ENCODE measurements around the gene ZCCHC24.

ZCCHC24 gene

GRCh38 chr10:79347226-79347893 lies 98.1 kb downstream of the ZCCHC24 start, which contains the start of gene PPIF:
PPIF (plus strand) TSS chr10:79347469; CDS start chr10:79347549, 80 bp downstream.
- TF ChIP-seq EZH2 (IDR thresholded peaks at IDR 0.05; ENCODE audit: borderline replicate concordance, low read length) (no peak), CTCF (IDR thresholded peaks at IDR 0.05; ENCODE audit: low read length) (peak; percentile 82)
- Histone ChIP-seq H2AFZ (ENCODE audit: low read length) (no peak within 1 kb of the TSS), H3F3A (ENCODE audit: insufficient read depth, low read length) (no peaks in the 10 kb centered on the region), H3K36me3 (ENCODE audit: insufficient read depth, low read length) (peaks cover 41% of the 10 kb centered on the region), H3K9me3 (ENCODE audit: low read length) (no peaks in the 10 kb centered on the region), H3K9me2 (ENCODE audit: low read depth, low read length) (no peaks in the 10 kb centered on the region), H3K27me3 (ENCODE audit: insufficient read depth, low read length) (no peaks in the 10 kb centered on the region), H3K79me2 (ENCODE audit: insufficient read depth, low read length) (peaks cover 11% of the 10 kb centered on the region), H3K4me3 (ENCODE audit: low read depth, low read length, poor library complexity, severe bottlenecking) (peak within 1 kb of the TSS; percentile 97), H3K4me2 (ENCODE audit: low read length) (peak within 1 kb of the TSS; percentile 90), H3K9ac (ENCODE audit: low read length) (peak within 1 kb of the TSS; percentile 99), H4K20me1 (ENCODE audit: insufficient read depth, low read length) (no peaks in the 10 kb centered on the region), H3K27ac (ENCODE audit: low read depth, low read length, poor library complexity, severe bottlenecking) (peak within 1 kb of the TSS; percentile 62), H3K4me1 (ENCODE audit: insufficient read depth, low read length, severe bottlenecking) (peaks cover 24% of the 10 kb centered on the region)

GRCh38 chr10:79346388-79347225 lies 98.8 kb downstream of the ZCCHC24 start:
- Histone ChIP-seq H3K79me2 (ENCODE audit: insufficient read depth, low read length) (peaks cover 11% of the 10 kb centered on the region), H3K9me2 (ENCODE audit: low read depth, low read length) (no peaks in the 10 kb centered on the region), H3K4me3 (ENCODE audit: low read depth, low read length, poor library complexity, severe bottlenecking) (peak overlapping the region; percentile 97), H3K4me2 (ENCODE audit: low read length) (peak overlapping the region; percentile 52), H4K20me1 (ENCODE audit: insufficient read depth, low read length) (no peaks in the 10 kb centered on the region), H3K36me3 (ENCODE audit: insufficient read depth, low read length) (peaks cover 34% of the 10 kb centered on the region), H3K9ac (ENCODE audit: low read length) (peak overlapping the region; percentile 48; the same call in 1 of the 2 replicates), H3K27me3 (ENCODE audit: insufficient read depth, low read length) (no peaks in the 10 kb centered on the region), H3K27ac (ENCODE audit: low read depth, low read length, poor library complexity, severe bottlenecking) (peak overlapping the region; percentile 62), H3K9me3 (ENCODE audit: low read length) (no peaks in the 10 kb centered on the region), H2AFZ (ENCODE audit: low read length) (no peak overlapping the region), H3K4me1 (ENCODE audit: insufficient read depth, low read length, severe bottlenecking) (peaks cover 24% of the 10 kb centered on the region), H3F3A (ENCODE audit: insufficient read depth, low read length) (no peaks in the 10 kb centered on the region)
- TF ChIP-seq EZH2 (IDR thresholded peaks at IDR 0.05; ENCODE audit: borderline replicate concordance, low read length): no peak
- no peak for TF ChIP-seq CTCF (IDR thresholded peaks at IDR 0.05; ENCODE audit: low read length)

GRCh38 chr10:79346012-79346340 lies 99.4 kb downstream of the ZCCHC24 start:
- Histone ChIP-seq H3K9me2 (ENCODE audit: low read depth, low read length) (no peaks in the 10 kb centered on the region), H3K27me3 (ENCODE audit: insufficient read depth, low read length) (no peaks in the 10 kb centered on the region), H4K20me1 (ENCODE audit: insufficient read depth, low read length) (no peaks in the 10 kb centered on the region), H3K9me3 (ENCODE audit: low read length) (no peaks in the 10 kb centered on the region), H3K79me2 (ENCODE audit: insufficient read depth, low read length) (peaks cover 11% of the 10 kb centered on the region), H3K4me1 (ENCODE audit: insufficient read depth, low read length, severe bottlenecking) (peaks cover 24% of the 10 kb centered on the region), H3K27ac (ENCODE audit: low read depth, low read length, poor library complexity, severe bottlenecking) (no peak overlapping the region), H3K9ac (ENCODE audit: low read length) (no peak overlapping the region), H3F3A (ENCODE audit: insufficient read depth, low read length) (no peaks in the 10 kb centered on the region), H3K4me2 (ENCODE audit: low read length) (no peak overlapping the region), H2AFZ (ENCODE audit: low read length) (no peak overlapping the region), H3K4me3 (ENCODE audit: low read depth, low read length, poor library complexity, severe bottlenecking) (no peak overlapping the region), H3K36me3 (ENCODE audit: insufficient read depth, low read length) (peaks cover 29% of the 10 kb centered on the region)
- TF ChIP-seq CTCF (IDR thresholded peaks at IDR 0.05; ENCODE audit: low read length) (no peak), EZH2 (IDR thresholded peaks at IDR 0.05; ENCODE audit: borderline replicate concordance, low read length) (no peak)
